GM19025 (cell line): Measurements from ENCODE around the gene PRRT2.
A peak's percentile ranks its signal among the peaks of the same experiment; 100 is the strongest.

ENCODE experiments used
- ATAC-seq: cut with Tn5 transposase; IDR thresholded peaks from one replicate; pipeline ENCODE4 v1.9.1; 2021; ENCODE audit warnings: mild to moderate bottlenecking, low read depth, moderate library complexity; ENCODE audit not compliant: unreplicated experiment

Gene PRRT2

GRCh38 chr16:29858974-29859373, 47.0 kb downstream of the PRRT2 start:
- no peak for ATAC-seq

GRCh38 chr16:29860218-29860617, 48.2 kb downstream of the PRRT2 start:
- no peak for ATAC-seq

GRCh38 chr16:29862383-29862883, 50.4 kb downstream of the PRRT2 start:
- peak; percentile 1 for ATAC-seq

GRCh38 chr16:29862884-29863668, 51.1 kb downstream of the PRRT2 start, which contains the start of gene CDIPT:
TSS of gene CDIPT (minus strand) at chr16:29863226. CDS start at chr16:29862857, 369 bp downstream.
- peak; percentile 92 for ATAC-seq

GRCh38 chr16:29863669-29863984, 51.6 kb downstream of the PRRT2 start:
- no peak for ATAC-seq

GRCh38 chr16:29864205-29864604, 52.2 kb downstream of the PRRT2 start:
- no peak for ATAC-seq
